Thyroid gland (tissue), 4 donors: Measurements from ENCODE around the gene LRRC4C. TPM values are rescaled to one million over a fixed set of nuclear protein-coding genes. Genes with fewer than 3 reads are reported as not detected.
"Not testable (repeated sequence)": the region's sequence is repeated elsewhere in the genome, so short reads cannot be mapped to it uniquely, and the experiment has no call there.

ENCODE experiments used
- DNase-seq, 2 donors: peaks; one replicate each; pipeline ENCODE4 v3.0.0-alpha.2; 2019
- H3K27ac ChIP-seq, 3 donors: fragments of 200-600 bp; sonication (generic); 1 replicate in 2 of 3; 2 replicates in 1 of 3; pipeline ENCODE4 v1.5.1; 2016 to 2019; ENCODE audit warnings: mild to moderate bottlenecking in 1 of 3, moderate library complexity in 1 of 3
- H3K27me3 ChIP-seq: fragments of 200-600 bp; sonication (generic); one replicate; pipeline ENCODE4 v1.5.1; 2019
- H3K36me3 ChIP-seq, 2 donors: fragments of 200-600 bp; sonication (generic); one replicate each; pipeline ENCODE4 v1.5.1; 2016 to 2019
- H3K4me1 ChIP-seq, 2 donors: fragments of 200-600 bp; sonication (generic); one replicate each; pipeline ENCODE4 v1.5.1; 2017 to 2019
- H3K4me3 ChIP-seq, 3 donors: fragments of 200-600 bp; sonication (generic); replicated peaks in 1 of 3; 1 replicate in 2 of 3; 2 replicates in 1 of 3; pipeline ENCODE4 v1.5.1; 2016; ENCODE audit warnings: mild to moderate bottlenecking in 1 of 3
- H3K9me3 ChIP-seq: fragments of 200-600 bp; sonication (generic); one replicate; pipeline ENCODE4 v1.5.1; 2017
- CTCF ChIP-seq, 6 experiments: fragments of 200-600 bp in 3 of 6; fragments of 450-650 bp in 3 of 6; sonication (generic) in 3 of 6; IDR thresholded peaks; one replicate each; pipeline ENCODE4 v1.5.1; 2016 to 2019; ENCODE audit warnings: antibody characterized with exemption in 6 of 6, mild to moderate bottlenecking in 2 of 6, inconsistent platforms in 1 of 6, moderate library complexity in 1 of 6
- POLR2A ChIP-seq, 2 donors: fragments of 450-650 bp; IDR thresholded peaks; one replicate each; pipeline ENCODE4 v1.6.1; 2017; ENCODE audit warnings: antibody characterized with exemption in 2 of 2, mild to moderate bottlenecking in 2 of 2, moderate library complexity in 1 of 2
- WGBS, 2 donors: methylation state at CpG; one replicate each; pipeline ENCODE4 v1.1.5; 2017; 5-methylcytosine and 5-hydroxymethylcytosine counted together
- intact Hi-C: fragments of 100-400 bp; cut with DNase I; formaldehyde crosslinking; loops from one replicate; pipeline ENCODE4 v1.15.1; 2023
- total RNA-seq, 4 donors: library from RNA; depleted of rRNA; stranded (reverse); fragments of >200 nt; gene quantifications; one replicate each; pipeline ENCODE4 v1.2.3, GENCODE V29; 2016

LRRC4C gene
- total RNA-seq, 4 donors from 2014 or later: 4.6 to 13.9 (median 7.8) TPM

- intact Hi-C loops: no loop called here
- H3K36me3 ChIP-seq: no peaks in the 10 kb centered on the region
- no peaks in the 10 kb centered on the region for H3K9me3 ChIP-seq
- no peaks in the 10 kb centered on the region for H3K27me3 ChIP-seq
- WGBS, 2 donors: 76 to 80% methylated on average over 3 of the region's 3 CpGs
- no peaks in the 10 kb centered on the region for H3K4me1 ChIP-seq
- H3K27ac ChIP-seq: no peak overlapping the region
- TF ChIP-seq POLR2A (IDR thresholded peaks at IDR 0.05) (no peak), CTCF (IDR thresholded peaks at IDR 0.05) (no peak)
- DNase-seq: no peak
- H3K4me3 ChIP-seq: no peak overlapping the region
These were observed 591.3 kb downstream of the LRRC4C start for GRCh38 chr11:40867991-40868632.

- WGBS, 2 donors: 92 to 100% methylated on average over 1 of the region's 1 CpG
- H3K27ac ChIP-seq, H3K9me3 ChIP-seq, H3K4me3 ChIP-seq, intact Hi-C loops, H3K36me3 ChIP-seq, DNase-seq, H3K27me3 ChIP-seq, H3K4me1 ChIP-seq: not testable (repeated sequence)
These were observed 601.7 kb downstream of the LRRC4C start for GRCh38 chr11:40857754-40858153.

- Histone ChIP-seq H3K36me3 (no peaks in the 10 kb centered on the region), H3K9me3 (no peaks in the 10 kb centered on the region), H3K4me1 (no peaks in the 10 kb centered on the region), H3K4me3 (no peak overlapping the region), H3K27me3 (no peaks in the 10 kb centered on the region), H3K27ac (no peak overlapping the region)
- no peak for TF ChIP-seq POLR2A (IDR thresholded peaks at IDR 0.05)
- no peak for TF ChIP-seq CTCF (IDR thresholded peaks at IDR 0.05)
- WGBS, 2 donors: 86 to 87% methylated on average over 5 of the region's 5 CpGs
- intact Hi-C loops: no loop called here
- no peak for DNase-seq
These were observed 616.6 kb downstream of the LRRC4C start for GRCh38 chr11:40842750-40843339.

- no peaks in the 10 kb centered on the region for H3K27me3 ChIP-seq
- no peak overlapping the region for H3K4me3 ChIP-seq
- DNase-seq: no peak
- H3K9me3 ChIP-seq: no peaks in the 10 kb centered on the region
- H3K27ac ChIP-seq: no peak overlapping the region
- 83 to 89% methylated on average over 1 of the region's 1 CpG for WGBS, 2 donors
- intact Hi-C loops: no loop called here
- H3K4me1 ChIP-seq: no peaks in the 10 kb centered on the region
- no peak for TF ChIP-seq CTCF (IDR thresholded peaks at IDR 0.05)
- no peak for TF ChIP-seq POLR2A (IDR thresholded peaks at IDR 0.05)
- H3K36me3 ChIP-seq: no peaks in the 10 kb centered on the region
These were observed 618.2 kb downstream of the LRRC4C start for GRCh38 chr11:40841231-40841630.

- Histone ChIP-seq H3K4me1 (no peaks in the 10 kb centered on the region), H3K36me3 (no peaks in the 10 kb centered on the region), H3K4me3 (no peak overlapping the region), H3K9me3 (no peaks in the 10 kb centered on the region), H3K27me3 (no peaks in the 10 kb centered on the region), H3K27ac (no peak overlapping the region)
- 94 to 98% methylated on average over 1 of the region's 1 CpG for WGBS, 2 donors
- TF ChIP-seq CTCF (IDR thresholded peaks at IDR 0.05) (no peak), POLR2A (IDR thresholded peaks at IDR 0.05) (no peak)
- intact Hi-C loops: no loop called here
- DNase-seq: no peak
These were observed 621.2 kb downstream of the LRRC4C start for GRCh38 chr11:40838181-40838683.
